DOHH2 (cell line): Measurements from ENCODE around the gene GPR78.

Experiments used
- EZH2phosphoT487 ChIP-seq: fragments of 200-600 bp; sonication (generic); IDR thresholded peaks from 2 replicates; pipeline ENCODE4 v1.6.1; 2017; ENCODE audit warnings: borderline replicate concordance, mild to moderate bottlenecking, antibody characterized with exemption, low read length, moderate library complexity, mixed read lengths
- TF ChIP-seq, protein P1 (sequence below): fragments of 200-600 bp; sonication (generic); IDR thresholded peaks from one replicate; pipeline ENCODE4 v1.5.1; 2014; ENCODE audit warnings: antibody characterized with exemption, mild to moderate bottlenecking, low read depth, low read length; ENCODE audit not compliant: poor library complexity, severe bottlenecking

DNA sequence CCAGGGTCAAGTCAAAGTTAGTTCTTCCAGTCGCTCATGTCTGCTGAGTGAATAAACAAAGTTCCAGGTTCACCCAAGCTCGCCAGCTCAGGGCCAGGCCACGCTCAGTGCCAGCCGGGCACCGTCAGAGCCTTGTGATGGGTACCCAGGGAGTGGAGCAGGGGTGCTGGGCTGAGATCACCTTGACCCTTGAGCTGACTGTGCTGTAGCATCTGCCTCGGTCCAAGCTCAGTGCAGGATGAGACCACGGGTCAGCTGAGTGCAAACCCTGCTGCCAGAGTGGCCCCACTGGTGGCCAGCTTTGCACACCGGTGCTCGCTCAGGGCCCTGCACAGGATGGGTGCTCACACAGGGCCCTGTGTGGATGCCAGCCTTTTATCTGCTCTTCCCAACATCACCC lies 16.7 kb downstream of the GPR78 start:
- TF ChIP-seq, protein P1, sequence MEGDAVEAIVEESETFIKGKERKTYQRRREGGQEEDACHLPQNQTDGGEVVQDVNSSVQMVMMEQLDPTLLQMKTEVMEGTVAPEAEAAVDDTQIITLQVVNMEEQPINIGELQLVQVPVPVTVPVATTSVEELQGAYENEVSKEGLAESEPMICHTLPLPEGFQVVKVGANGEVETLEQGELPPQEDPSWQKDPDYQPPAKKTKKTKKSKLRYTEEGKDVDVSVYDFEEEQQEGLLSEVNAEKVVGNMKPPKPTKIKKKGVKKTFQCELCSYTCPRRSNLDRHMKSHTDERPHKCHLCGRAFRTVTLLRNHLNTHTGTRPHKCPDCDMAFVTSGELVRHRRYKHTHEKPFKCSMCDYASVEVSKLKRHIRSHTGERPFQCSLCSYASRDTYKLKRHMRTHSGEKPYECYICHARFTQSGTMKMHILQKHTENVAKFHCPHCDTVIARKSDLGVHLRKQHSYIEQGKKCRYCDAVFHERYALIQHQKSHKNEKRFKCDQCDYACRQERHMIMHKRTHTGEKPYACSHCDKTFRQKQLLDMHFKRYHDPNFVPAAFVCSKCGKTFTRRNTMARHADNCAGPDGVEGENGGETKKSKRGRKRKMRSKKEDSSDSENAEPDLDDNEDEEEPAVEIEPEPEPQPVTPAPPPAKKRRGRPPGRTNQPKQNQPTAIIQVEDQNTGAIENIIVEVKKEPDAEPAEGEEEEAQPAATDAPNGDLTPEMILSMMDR: no peak
- TF ChIP-seq EZH2phosphoT487: no peak
